ENCODE results near the gene MDM2. TPM values are rescaled to one million over a fixed set of nuclear protein-coding genes. Genes with fewer than 3 reads are reported as not detected.

Gene MDM2
- total and polyA plus RNA-seq, 2 of the 8 experiments (the other 6 are each of a cell fraction or from before 2014, with no cell fraction given), result 15.1 to 115 TPM

- Histone ChIP-seq H2AK5ac (ENCODE audit: low read depth, low read length) (no peak overlapping the region), H3K14ac (ENCODE audit: insufficient read length) (no peak overlapping the region), H4K91ac (replicated peaks; ENCODE audit: insufficient read length, low read length) (no peak overlapping the region), H4K20me1 (replicated peaks in 1 of 2; ENCODE audit: control insufficient read depth in 1 of 2, insufficient read depth in 2 of 2, low read length in 2 of 2) (no peaks in the 10 kb centered on the region), H2BK120ac (replicated peaks; ENCODE audit: low read depth, low read length) (no peak overlapping the region), H3K4me3 (ENCODE audit: extremely low read depth in 1 of 4, insufficient read depth in 2 of 4, low read depth in 3 of 4, low read length in 4 of 4) (no peak overlapping the region), H3K79me2 (ENCODE audit: control insufficient read depth in 1 of 2, insufficient read depth in 2 of 2, low read length in 2 of 2) (no peaks in the 10 kb centered on the region), H3K36me3 (ENCODE audit: control insufficient read depth in 2 of 4, insufficient read depth in 4 of 4, low read length in 3 of 4) (no peaks in the 10 kb centered on the region), H3K23me2 (ENCODE audit: low read depth, low read length) (no peaks in the 10 kb centered on the region), H3K18ac (ENCODE audit: extremely low read depth, low read length) (no peak overlapping the region), H3K4ac (replicated peaks; ENCODE audit: insufficient read length, low read depth, low read length) (peak overlapping the region; percentile 35), H4K8ac (ENCODE audit: extremely low read depth, insufficient read depth, low read length) (no peak overlapping the region), H2BK5ac (ENCODE audit: low read depth, low read length) (no peak overlapping the region), H3K4me1 (replicated peaks in 1 of 4; ENCODE audit: control insufficient read depth in 3 of 4, insufficient read depth in 4 of 4, low read length in 3 of 4) (no peaks in the 10 kb centered on the region), H3K4me2 (ENCODE audit: insufficient read depth in 1 of 2, low read depth in 2 of 2, low read length in 2 of 2) (no peak overlapping the region), H2BK20ac (ENCODE audit: low read length) (no peak overlapping the region), H2BK12ac (ENCODE audit: low read depth, low read length) (no peak overlapping the region), H3K56ac (replicated peaks; ENCODE audit: insufficient read length, low read depth, low read length) (no peak overlapping the region), H3K9ac (replicated peaks in 1 of 4; ENCODE audit: extremely low read depth in 1 of 4, low read depth in 3 of 4, low read length in 3 of 4) (no peak overlapping the region), H2BK15ac (ENCODE audit: low read length) (no peak overlapping the region), H3K79me1 (ENCODE audit: low read depth, low read length) (no peaks in the 10 kb centered on the region), H3K9me3 (ENCODE audit: insufficient read depth in 2 of 2, low read depth in 1 of 2, low read length in 1 of 2) (peaks cover 0 to 4% of the 10 kb centered on the region in 2 experiments; a peak in 1 of 4 replicates), H3K27ac (ENCODE audit: low read depth, low read length) (no peak overlapping the region), H3K23ac (ENCODE audit: insufficient read length) (no peak overlapping the region), H3K27me3 (replicated peaks in 1 of 4; ENCODE audit: control insufficient read depth in 3 of 4, extremely low read depth in 1 of 4, insufficient read depth in 3 of 4, low read length in 3 of 4) (no peaks in the 10 kb centered on the region), H2AFZ (ENCODE audit: low read length) (no peak overlapping the region), H4K5ac (ENCODE audit: insufficient read length, low read depth, low read length) (no peak overlapping the region)
- WGBS, 2 experiments (ENCODE audit: extremely low coverage in 1 of 2, insufficient coverage in 1 of 2, insufficient read length in 1 of 2, insufficient replicate concordance in 2 of 2, low coverage in 1 of 2, low lambda C conversion rate in 2 of 2, missing lambda C conversion rate in 1 of 2), result 82% methylated on average over 5 of the region's 5 CpGs; no CpG with 5 or more reads in 1 of the 2 experiments
- ChIA-PET POLR2A (ENCODE audit: partially characterized antibody) (no interaction called here), CTCF (ENCODE audit: partially characterized antibody) (interaction anchor here (0.5 to 1.6 kb wide), 7 partner anchors 10 to 640 kb away, joined by 3 to 4 read pairs (median 3); no protein-coding TSS in a partner anchor)
- DNase-seq (ENCODE audit: low read depth in 1 of 2, low spot score in 2 of 2) (no peak), FAIRE-seq (no peak)
- TF ChIP-seq HDAC6 (IDR thresholded peaks at IDR 0.05; ENCODE audit: low read depth, low read length) (no peak), SP2 (IDR thresholded peaks at IDR 0.05; ENCODE audit: low read length) (no peak)
Measured at GRCh38 chr12:68884251-68884650, 76.3 kb downstream of the MDM2 start.

Data from H1 (cell line).